WI38 (cell line): Measurements from ENCODE around the gene SH3GLB1.

Source experiments
- H3K4me3 ChIP-seq: 2 replicates; pipeline ENCODE4 v1.5.1; 2011; ENCODE audit warnings: low read depth, mild to moderate bottlenecking, control low read depth, low read length
- CTCF ChIP-seq: IDR thresholded peaks from 2 replicates; pipeline ENCODE4 v1.5.1; 2012; ENCODE audit warnings: low read depth, mild to moderate bottlenecking, control low read depth, low read length

The SH3GLB1 gene

GRCh38 chr1:86739648-86740509 lies 35.5 kb downstream of the SH3GLB1 start:
- no peak for TF ChIP-seq CTCF
- no peak overlapping the region for H3K4me3 ChIP-seq

GRCh38 chr1:86741947-86742572 lies 37.7 kb downstream of the SH3GLB1 start:
- H3K4me3 ChIP-seq = no peak overlapping the region
- TF ChIP-seq CTCF = peak; percentile 23

GRCh38 chr1:86747304-86747703 lies 42.9 kb downstream of the SH3GLB1 start:
- no peak for TF ChIP-seq CTCF
- no peak overlapping the region for H3K4me3 ChIP-seq

- H3K4me3 ChIP-seq = no peak overlapping the region
- TF ChIP-seq CTCF = no peak
Observed at GRCh38 chr1:86748622-86749373, 44.4 kb downstream of the SH3GLB1 start.

- no peak for TF ChIP-seq CTCF
- no peak overlapping the region for H3K4me3 ChIP-seq
Observed at GRCh38 chr1:86750076-86750475, 45.7 kb downstream of the SH3GLB1 start.

GRCh38 chr1:86750530-86750929 lies 46.2 kb downstream of the SH3GLB1 start:
- H3K4me3 ChIP-seq = no peak overlapping the region
- no peak for TF ChIP-seq CTCF
